Activated T-cell treated with anti-CD3 and anti-CD28 coated beads, Interleukin-2, amount 50 U/mL, for 4 hours (primary cell): ENCODE measurements around the gene GUF1. TPM values are rescaled to one million over a fixed set of nuclear protein-coding genes. Genes with fewer than 3 reads are reported as not detected.
"Not testable (repeated sequence)": the region's sequence is repeated elsewhere in the genome, so short reads cannot be mapped to it uniquely, and the experiment has no call there.

Experiments used
- ATAC-seq, 2 donors: fragments of 200-7000 bp; cut with Tn5 transposase; one replicate each; pipeline ENCODE4 v1.10.0; 2021
- DNase-seq: peaks from one replicate; pipeline ENCODE4 v3.0.0-alpha.2; 2020
- H3K27me3 Mint-ChIP-seq: one replicate; pipeline ENCODE4 v1.8.0; 2021; ENCODE audit warnings: low read depth, mixed read lengths
- H3K36me3 Mint-ChIP-seq: one replicate; pipeline ENCODE4 v1.8.0; 2022; ENCODE audit warnings: mixed read lengths; ENCODE audit not compliant: insufficient read depth
- H3K4me1 Mint-ChIP-seq: one replicate; pipeline ENCODE4 v1.8.0; 2021; ENCODE audit warnings: low read depth, mixed read lengths
- H3K4me3 Mint-ChIP-seq: one replicate; pipeline ENCODE4 v1.8.0; 2021; ENCODE audit warnings: mild to moderate bottlenecking, moderate library complexity, mixed read lengths
- H3K9me3 Mint-ChIP-seq: one replicate; pipeline ENCODE4 v1.8.0; 2021; ENCODE audit warnings: mixed read lengths
- total RNA-seq, 3 donors: library from RNA; stranded (reverse); gene quantifications; one replicate each; pipeline ENCODE4 v1.2.1, GENCODE V29; 2021

Gene GUF1
- total RNA-seq, 3 donors from 2014 or later: 41.2 to 48.9 (median 48.3) TPM

DNA sequence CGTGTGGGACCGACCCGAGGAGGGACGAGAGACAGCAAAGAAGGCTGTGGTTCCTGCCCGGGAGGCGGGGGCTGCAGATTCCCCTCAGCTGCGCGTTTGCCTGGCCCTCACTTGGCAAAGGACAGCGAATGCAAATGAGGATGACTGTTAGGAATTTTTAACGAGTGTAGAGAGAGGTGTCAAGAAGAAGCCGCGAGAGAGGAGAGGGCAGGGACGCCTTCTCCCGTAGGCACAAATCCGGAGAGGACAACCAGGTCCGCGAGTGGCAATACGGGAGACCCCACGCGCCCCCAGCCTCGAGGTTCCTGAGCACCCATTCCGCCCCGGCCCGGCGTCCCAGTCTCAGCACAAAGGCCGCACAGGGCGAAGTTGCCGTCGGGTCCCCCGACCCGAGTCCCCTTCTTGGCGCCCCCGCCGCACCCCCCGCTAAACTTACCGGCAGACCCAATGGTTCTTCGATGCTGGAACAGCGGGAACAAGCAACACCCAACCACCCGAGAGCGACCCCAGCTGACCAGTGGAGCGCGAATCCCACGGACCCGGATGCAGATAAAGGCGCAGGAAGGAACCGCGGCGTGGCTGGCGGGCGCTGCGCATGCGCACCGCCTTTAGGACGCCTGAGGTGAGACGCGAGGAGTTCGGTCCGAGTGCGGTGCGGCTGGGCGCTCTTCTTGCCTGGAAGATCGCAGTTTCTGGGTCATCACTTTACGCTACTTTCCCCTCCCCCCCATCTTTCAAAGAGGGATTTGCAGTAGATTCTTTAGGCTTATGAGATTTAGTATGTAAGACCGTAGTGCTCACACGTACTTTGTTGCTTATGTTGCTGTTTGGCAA, 48.0 kb downstream of the GUF1 start, which contains the start of gene GNPDA2:
GNPDA2 (minus strand) TSS at position 519 of the 834 bp plus-strand sequence. CDS start 4,349 bp downstream, outside the sequence.
- DNase-seq: peak; percentile 73
- Mint-ChIP-seq H3K4me3 (peak within 1 kb of the TSS; percentile 95), H3K27me3 (no peaks in the 10 kb centered on the region)

GRCh38 chr4:44727471-44727870, 49.3 kb downstream of the GUF1 start:
- Mint-ChIP-seq H3K36me3 (peaks cover 3% of the 10 kb centered on the region), H3K4me1 (peaks cover 38% of the 10 kb centered on the region), H3K9me3 (no peaks in the 10 kb centered on the region), H3K4me3 (peak overlapping the region; percentile 95), H3K27me3 (no peaks in the 10 kb centered on the region)
- ATAC-seq: no peak
- no peak for DNase-seq

More for the DNA sequence above, 48.0 kb downstream of the GUF1 start, which contains the start of gene GNPDA2:
- Mint-ChIP-seq H3K36me3 (peaks cover 3% of the 10 kb centered on the region), H3K9me3 (no peaks in the 10 kb centered on the region), H3K4me1 (peaks cover 39% of the 10 kb centered on the region)
- peak; percentile 91 to 92 for ATAC-seq

GRCh38 chr4:44728694-44729093, 50.5 kb downstream of the GUF1 start:
- DNase-seq, H3K36me3 Mint-ChIP-seq, H3K4me3 Mint-ChIP-seq, H3K9me3 Mint-ChIP-seq, ATAC-seq, H3K27me3 Mint-ChIP-seq: not testable (repeated sequence)
- peaks cover 31% of the 10 kb centered on the region for H3K4me1 Mint-ChIP-seq

DNA sequence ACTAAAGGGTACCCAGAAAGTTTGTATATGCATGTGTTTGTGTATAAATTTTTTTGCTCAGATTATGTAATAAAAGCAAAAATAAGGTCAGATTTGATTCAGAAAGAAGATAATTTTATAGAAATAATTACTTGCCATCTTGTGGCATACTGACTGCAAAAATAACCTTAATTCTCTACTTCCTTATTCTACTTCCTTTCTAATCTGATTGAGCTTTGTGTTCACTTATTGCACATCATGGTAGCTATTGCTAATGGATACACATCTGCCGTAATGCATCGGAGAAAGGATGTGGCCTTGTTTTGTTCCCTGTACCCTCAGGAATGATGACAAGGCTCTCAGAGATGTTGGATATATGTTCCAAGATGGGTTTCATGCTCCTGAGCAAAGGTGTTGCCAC, 58.7 kb downstream of the GUF1 start:
- no peaks in the 10 kb centered on the region for H3K9me3 Mint-ChIP-seq
- no peak for ATAC-seq
- no peak for DNase-seq
- H3K4me3 Mint-ChIP-seq: no peak overlapping the region
- H3K36me3 Mint-ChIP-seq: no peaks in the 10 kb centered on the region
- H3K4me1 Mint-ChIP-seq: no peaks in the 10 kb centered on the region
- H3K27me3 Mint-ChIP-seq: peaks cover 29% of the 10 kb centered on the region

GRCh38 chr4:44738615-44739014, 60.4 kb downstream of the GUF1 start:
- peaks cover 27% of the 10 kb centered on the region for H3K27me3 Mint-ChIP-seq
- no peaks in the 10 kb centered on the region for H3K4me1 Mint-ChIP-seq
- ATAC-seq (no peak), DNase-seq (no peak)
- H3K9me3 Mint-ChIP-seq: no peaks in the 10 kb centered on the region
- no peak overlapping the region for H3K4me3 Mint-ChIP-seq
- no peaks in the 10 kb centered on the region for H3K36me3 Mint-ChIP-seq

GRCh38 chr4:44740201-44740600, 62.0 kb downstream of the GUF1 start:
- no peak overlapping the region for H3K4me3 Mint-ChIP-seq
- no peak for ATAC-seq

More at GRCh38 chr4:44740201-44740600, 62.0 kb downstream of the GUF1 start:
- no peaks in the 10 kb centered on the region for H3K4me1 Mint-ChIP-seq
- no peak for DNase-seq
- no peaks in the 10 kb centered on the region for H3K9me3 Mint-ChIP-seq
- H3K36me3 Mint-ChIP-seq: no peaks in the 10 kb centered on the region
- H3K27me3 Mint-ChIP-seq: peaks cover 14% of the 10 kb centered on the region

Other genes starting within 250 kb of the GUF1 start
- gene KCTD8, start 229.6 kb upstream of the GUF1 start, total RNA-seq: not detected
- gene YIPF7, start 26.8 kb upstream of the GUF1 start, total RNA-seq: not detected
- 10 to 100 TPM; 22.0 to 25.9 (median 22.6) TPM for gene GNPDA2, start 48.1 kb downstream of the GUF1 start, total RNA-seq